ENCODE data around the gene LDLRAD3. TPM values are rescaled to one million over a fixed set of nuclear protein-coding genes. Genes with fewer than 3 reads are reported as not detected.

The LDLRAD3 gene
- total RNA-seq, 4 donors from 2014 or later = 39.7 to 50.9 (median 46.0) TPM

DNA sequence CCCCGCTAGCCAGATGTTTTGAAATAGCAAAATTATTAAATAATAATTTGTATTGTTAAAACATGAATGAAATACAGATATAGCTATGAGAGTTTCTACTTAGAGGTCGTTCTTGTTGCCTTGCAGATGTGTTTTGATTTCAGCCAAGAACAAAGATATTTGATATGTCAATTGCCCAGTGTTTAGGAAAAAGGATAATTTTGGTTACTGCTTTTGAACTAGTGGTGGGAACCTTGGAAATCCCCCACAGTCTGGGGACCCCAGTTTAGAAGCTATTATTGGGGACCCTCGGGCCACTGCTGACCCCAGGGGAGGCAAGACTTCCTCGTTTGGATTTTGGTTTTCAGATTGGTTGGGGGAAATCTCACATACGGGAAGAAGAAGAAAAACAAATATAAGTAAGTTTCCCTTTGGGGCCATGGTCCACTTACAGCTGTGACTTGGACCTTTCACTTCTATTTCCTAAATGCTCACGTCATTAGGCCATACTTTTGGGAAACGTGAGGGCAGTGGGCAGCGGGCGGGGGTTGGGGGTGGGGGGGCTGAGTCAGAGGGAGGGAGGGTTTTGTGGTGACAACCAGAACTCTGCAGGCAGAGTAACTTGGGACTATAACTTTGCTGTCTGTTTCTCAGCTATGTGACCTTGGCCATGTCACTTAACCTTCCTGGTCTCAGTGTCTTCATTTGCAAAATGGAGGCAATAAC is 37.0 kb downstream of the LDLRAD3 start:
- TF ChIP-seq, protein P1, sequence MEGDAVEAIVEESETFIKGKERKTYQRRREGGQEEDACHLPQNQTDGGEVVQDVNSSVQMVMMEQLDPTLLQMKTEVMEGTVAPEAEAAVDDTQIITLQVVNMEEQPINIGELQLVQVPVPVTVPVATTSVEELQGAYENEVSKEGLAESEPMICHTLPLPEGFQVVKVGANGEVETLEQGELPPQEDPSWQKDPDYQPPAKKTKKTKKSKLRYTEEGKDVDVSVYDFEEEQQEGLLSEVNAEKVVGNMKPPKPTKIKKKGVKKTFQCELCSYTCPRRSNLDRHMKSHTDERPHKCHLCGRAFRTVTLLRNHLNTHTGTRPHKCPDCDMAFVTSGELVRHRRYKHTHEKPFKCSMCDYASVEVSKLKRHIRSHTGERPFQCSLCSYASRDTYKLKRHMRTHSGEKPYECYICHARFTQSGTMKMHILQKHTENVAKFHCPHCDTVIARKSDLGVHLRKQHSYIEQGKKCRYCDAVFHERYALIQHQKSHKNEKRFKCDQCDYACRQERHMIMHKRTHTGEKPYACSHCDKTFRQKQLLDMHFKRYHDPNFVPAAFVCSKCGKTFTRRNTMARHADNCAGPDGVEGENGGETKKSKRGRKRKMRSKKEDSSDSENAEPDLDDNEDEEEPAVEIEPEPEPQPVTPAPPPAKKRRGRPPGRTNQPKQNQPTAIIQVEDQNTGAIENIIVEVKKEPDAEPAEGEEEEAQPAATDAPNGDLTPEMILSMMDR (IDR thresholded peaks at IDR 0.05) = no peak
- TF ChIP-seq POLR2AphosphoS5 (IDR thresholded peaks at IDR 0.05) (no peak), POLR2A (IDR thresholded peaks at IDR 0.05) (no peak), EP300 (IDR thresholded peaks at IDR 0.05) (no peak)
- Histone ChIP-seq H3K27ac (no peak overlapping the region), H3K9me3 (no peaks in the 10 kb centered on the region), H3K36me3 (no peaks in the 10 kb centered on the region), H3K4me1 (peaks cover 14% of the 10 kb centered on the region), H3K4me3 (no peak overlapping the region), H3K27me3 (no peaks in the 10 kb centered on the region)
- 70% methylated on average over 9 of the region's 9 CpGs for WGBS
- no peak for DNase-seq (ENCODE audit: low spot score in 2 of 2)

DNA sequence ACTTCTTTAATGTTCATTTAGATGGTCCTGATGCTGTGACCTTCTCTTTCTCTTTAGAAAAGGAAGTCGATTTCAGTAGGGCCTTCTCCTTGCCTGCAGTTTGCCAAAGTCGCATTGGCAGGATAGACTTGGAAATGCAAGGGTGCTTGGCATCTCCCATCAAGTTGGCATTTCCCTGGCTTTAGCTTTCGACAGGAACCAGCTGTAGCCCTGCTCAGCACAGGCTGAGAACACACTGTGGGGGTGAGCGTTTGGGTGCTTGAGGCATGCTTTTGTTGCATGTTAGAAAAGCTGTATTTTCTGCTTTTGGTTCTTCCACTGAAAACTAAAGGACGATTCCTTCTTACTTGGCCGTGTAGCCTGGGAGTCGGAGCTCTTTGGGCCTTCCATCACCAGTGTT is 37.7 kb downstream of the LDLRAD3 start:
- TF ChIP-seq EP300 (IDR thresholded peaks at IDR 0.05) = no peak
- no peak for TF ChIP-seq POLR2AphosphoS5 (IDR thresholded peaks at IDR 0.05)
- TF ChIP-seq, protein P1 (IDR thresholded peaks at IDR 0.05) = no peak
- no peak for TF ChIP-seq POLR2A (IDR thresholded peaks at IDR 0.05)
- Histone ChIP-seq H3K4me1 (peaks cover 14% of the 10 kb centered on the region), H3K9me3 (no peaks in the 10 kb centered on the region), H3K4me3 (no peak overlapping the region), H3K27me3 (no peaks in the 10 kb centered on the region), H3K27ac (no peak overlapping the region), H3K36me3 (no peaks in the 10 kb centered on the region)
- 48% methylated on average over 7 of the region's 7 CpGs for WGBS
- DNase-seq (ENCODE audit: low spot score in 2 of 2) = no peak

DNA sequence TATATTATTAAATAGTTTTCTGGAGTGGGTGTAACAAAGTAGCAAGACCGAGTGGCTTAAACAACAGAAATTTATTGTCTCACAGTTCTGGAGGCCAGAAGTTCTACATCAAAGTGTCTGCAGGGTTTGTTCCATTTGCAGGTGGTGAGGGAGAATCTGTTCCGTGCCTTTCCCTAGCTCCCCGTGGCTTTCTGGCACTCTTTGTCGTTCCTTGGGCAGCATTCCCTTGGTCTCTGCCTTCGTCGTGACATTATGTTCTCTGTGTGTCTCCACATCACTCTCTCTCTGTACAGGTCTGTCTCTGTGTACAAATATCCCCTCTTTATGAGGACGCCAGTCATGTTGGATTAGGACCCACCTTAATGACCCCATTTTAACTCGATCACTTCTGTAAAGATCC is 38.2 kb downstream of the LDLRAD3 start:
- WGBS = 58% methylated on average over 8 of the region's 8 CpGs

DNA sequence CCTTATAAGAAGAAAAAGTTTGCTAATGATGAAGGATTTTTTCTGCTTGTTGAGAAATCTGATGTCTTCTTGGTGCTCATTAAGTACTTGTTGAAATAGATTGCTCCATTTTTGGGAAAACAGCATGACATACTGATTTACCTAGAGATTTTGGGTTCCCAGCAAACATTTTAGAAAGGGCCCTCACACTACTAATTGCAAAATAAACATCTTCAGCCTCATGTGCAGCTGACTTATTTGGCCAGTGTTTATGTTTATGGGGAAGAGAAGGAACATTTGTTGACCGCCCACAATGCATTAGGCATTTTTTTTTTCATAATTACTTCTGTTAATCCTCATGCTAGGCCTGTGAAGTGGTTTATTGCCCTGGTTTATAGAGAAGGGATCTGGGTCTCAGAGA is 40.1 kb downstream of the LDLRAD3 start:
- no peak overlapping the region for H3K27ac ChIP-seq
- H3K27me3 ChIP-seq = no peaks in the 10 kb centered on the region
- TF ChIP-seq, protein P1 (IDR thresholded peaks at IDR 0.05) = no peak
- TF ChIP-seq POLR2AphosphoS5 (IDR thresholded peaks at IDR 0.05) (no peak), POLR2A (IDR thresholded peaks at IDR 0.05) (no peak), EP300 (IDR thresholded peaks at IDR 0.05) (no peak)
- H3K36me3 ChIP-seq = no peaks in the 10 kb centered on the region
- no peaks in the 10 kb centered on the region for H3K9me3 ChIP-seq
- DNase-seq (ENCODE audit: low spot score in 2 of 2) = no peak
- H3K4me1 ChIP-seq = peaks cover 14% of the 10 kb centered on the region
- 92% methylated on average over 1 of the region's 1 CpG for WGBS
- H3K4me3 ChIP-seq = no peak overlapping the region

More for the DNA sequence above, 38.2 kb downstream of the LDLRAD3 start:
- Histone ChIP-seq H3K27me3 (no peaks in the 10 kb centered on the region), H3K4me1 (peaks cover 14% of the 10 kb centered on the region), H3K9me3 (no peaks in the 10 kb centered on the region), H3K4me3 (no peak overlapping the region), H3K27ac (no peak overlapping the region), H3K36me3 (no peaks in the 10 kb centered on the region)
- TF ChIP-seq POLR2AphosphoS5 (IDR thresholded peaks at IDR 0.05) = no peak
- no peak for TF ChIP-seq POLR2A (IDR thresholded peaks at IDR 0.05)
- no peak for TF ChIP-seq EP300 (IDR thresholded peaks at IDR 0.05)
- TF ChIP-seq, protein P1 (IDR thresholded peaks at IDR 0.05) = no peak
- DNase-seq (ENCODE audit: low spot score in 2 of 2) = no peak

DNA sequence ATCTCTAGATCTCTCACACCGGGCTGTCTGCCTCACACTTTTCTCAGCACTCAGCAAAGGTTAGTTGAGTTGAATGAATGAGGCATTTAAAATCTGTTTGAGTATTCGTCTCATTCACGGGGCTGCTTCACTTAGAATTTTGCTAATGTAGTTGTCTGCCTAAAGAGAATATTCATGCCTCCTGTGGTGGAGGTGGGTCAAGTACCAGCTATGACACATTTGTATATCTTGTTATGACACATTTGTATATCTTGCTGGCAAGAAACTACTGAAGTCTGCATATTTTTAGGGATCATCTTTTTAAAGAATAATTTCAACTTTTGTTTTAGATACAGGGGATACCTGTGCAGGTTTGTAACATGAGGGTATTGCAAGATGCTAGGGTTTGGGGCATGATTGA is 43.1 kb downstream of the LDLRAD3 start:
- Histone ChIP-seq H3K4me1 (peaks cover 4% of the 10 kb centered on the region), H3K27ac (no peak overlapping the region), H3K4me3 (no peak overlapping the region), H3K9me3 (no peaks in the 10 kb centered on the region), H3K27me3 (no peaks in the 10 kb centered on the region), H3K36me3 (no peaks in the 10 kb centered on the region)
- no peak for DNase-seq (ENCODE audit: low spot score in 2 of 2)
- TF ChIP-seq POLR2AphosphoS5 (IDR thresholded peaks at IDR 0.05) (no peak), POLR2A (IDR thresholded peaks at IDR 0.05) (no peak), EP300 (IDR thresholded peaks at IDR 0.05) (no peak)
- TF ChIP-seq, protein P1 (IDR thresholded peaks at IDR 0.05) = no peak
- 56% methylated on average over 3 of the region's 3 CpGs for WGBS

Data from suprapubic skin (tissue), 4 donors.